ENCODE results near the gene CROCC. TPM values are rescaled to one million over a fixed set of nuclear protein-coding genes. Genes with fewer than 3 reads are reported as not detected.

CROCC gene
- polyA plus RNA-seq, 10 donors = 12.1 to 28.7 (median 22.7) TPM

- peak in 2 of 3 donors; percentile 48 to 77 for DNase-seq
Measured at GRCh38 chr1:16980473-16981268, 58.9 kb downstream of the CROCC start, which contains the start of gene MFAP2. Gene MFAP2 (minus strand): TSS chr1:16980620. CDS start chr1:16978273, 2,347 bp downstream.

GRCh38 chr1:16981269-16981849 is 59.6 kb downstream of the CROCC start:
- peak in 1 of 3 donors; percentile 80 for DNase-seq

- DNase-seq = no peak
Measured at GRCh38 chr1:16982902-16983301, 61.2 kb downstream of the CROCC start.

GRCh38 chr1:16983649-16984048 is 61.9 kb downstream of the CROCC start:
- no peak for DNase-seq

GRCh38 chr1:16984717-16985116 is 63.0 kb downstream of the CROCC start:
- peak; percentile 56 to 77 (median 74) for DNase-seq

- DNase-seq = no peak
Measured at GRCh38 chr1:16986113-16986512, 64.4 kb downstream of the CROCC start.

GRCh38 chr1:16986560-16986959 is 64.8 kb downstream of the CROCC start:
- no peak for DNase-seq

- DNase-seq = no peak
Measured at GRCh38 chr1:16986962-16987361, 65.2 kb downstream of the CROCC start.

GRCh38 chr1:16988210-16988609 is 66.5 kb downstream of the CROCC start:
- DNase-seq = no peak

- DNase-seq = no peak
Measured at GRCh38 chr1:16989676-16990391, 68.1 kb downstream of the CROCC start.

- DNase-seq = no peak
Measured at GRCh38 chr1:16991571-16991970, 69.8 kb downstream of the CROCC start.

- DNase-seq = no peak
Measured at GRCh38 chr1:16992102-16992501, 70.4 kb downstream of the CROCC start.

- no peak for DNase-seq
Measured at GRCh38 chr1:16992675-16993074, 70.9 kb downstream of the CROCC start.

- no peak for DNase-seq
Measured at GRCh38 chr1:16993521-16994038, 71.8 kb downstream of the CROCC start.

- DNase-seq = no peak
Measured at GRCh38 chr1:16996845-16997244, 75.1 kb downstream of the CROCC start.

- no peak for DNase-seq
Measured at GRCh38 chr1:16998589-16998988, 76.9 kb downstream of the CROCC start.

GRCh38 chr1:16999863-17000262 is 78.1 kb downstream of the CROCC start:
- no peak for DNase-seq

- no peak for DNase-seq
Measured at GRCh38 chr1:17001760-17002523, 80.2 kb downstream of the CROCC start.

- DNase-seq = no peak
Measured at GRCh38 chr1:17002524-17002902, 80.8 kb downstream of the CROCC start.

GRCh38 chr1:17004466-17005364 is 83.0 kb downstream of the CROCC start:
- no peak for DNase-seq

GRCh38 chr1:17005365-17005740 is 83.6 kb downstream of the CROCC start:
- DNase-seq = no peak
